Endodermal cell (in vitro differentiated cells): ENCODE data around the gene NMRK1. TPM values are rescaled to one million over a fixed set of nuclear protein-coding genes. Genes with fewer than 3 reads are reported as not detected.

Source experiments
- DNase-seq: peaks from one replicate; pipeline ENCODE4 v3.0.0-alpha.2; 2017
- H3K27ac ChIP-seq: 2 replicates; pipeline ENCODE4 v1.5.1; 2013; ENCODE audit warnings: mild to moderate bottlenecking, low read depth, low read length, moderate library complexity
- H3K27me3 ChIP-seq: 2 replicates; pipeline ENCODE4 v1.6.1; 2013; ENCODE audit warnings: mild to moderate bottlenecking, low read length, moderate library complexity; ENCODE audit not compliant: insufficient read depth, control insufficient read depth, poor library complexity, severe bottlenecking
- H3K36me3 ChIP-seq: 2 replicates; pipeline ENCODE4 v1.7.0; 2013; ENCODE audit warnings: mild to moderate bottlenecking, low read length, moderate library complexity; ENCODE audit not compliant: control insufficient read depth, insufficient read depth
- H3K4me1 ChIP-seq: one replicate; pipeline ENCODE4 v1.7.0; 2013; ENCODE audit warnings: low read length; ENCODE audit not compliant: control insufficient read depth, insufficient read depth
- H3K4me3 ChIP-seq: 2 replicates; pipeline ENCODE4 v1.5.1; 2013; ENCODE audit warnings: mild to moderate bottlenecking, low read length, moderate library complexity
- H3K9ac ChIP-seq: 2 replicates; pipeline ENCODE4 v1.6.1; 2013; ENCODE audit warnings: mild to moderate bottlenecking, low read length, moderate library complexity; ENCODE audit not compliant: poor library complexity, severe bottlenecking; ENCODE audit errors: extremely low read depth
- H3K9me3 ChIP-seq: 2 replicates; pipeline ENCODE4 v1.6.1; 2013; ENCODE audit warnings: mild to moderate bottlenecking, low read length, moderate library complexity; ENCODE audit not compliant: control insufficient read depth
- H3K27ac Mint-ChIP-seq: 2 replicates; pipeline ENCODE4 v1.8.0; 2020; ENCODE audit warnings: mixed read lengths
- H3K27me3 Mint-ChIP-seq: 2 replicates; pipeline ENCODE4 v1.8.0; 2021; ENCODE audit warnings: mild to moderate bottlenecking, mixed read lengths; ENCODE audit not compliant: insufficient read depth
- H3K36me3 Mint-ChIP-seq: 2 replicates; pipeline ENCODE4 v1.8.0; 2020; ENCODE audit warnings: low read depth, mixed read lengths
- H3K4me1 Mint-ChIP-seq: 2 replicates; pipeline ENCODE4 v1.8.0; 2020; ENCODE audit warnings: mixed read lengths
- H3K4me3 Mint-ChIP-seq: 2 replicates; pipeline ENCODE4 v1.8.0; 2020; ENCODE audit warnings: mild to moderate bottlenecking, moderate library complexity, mixed read lengths
- H3K9me3 Mint-ChIP-seq: 2 replicates; pipeline ENCODE4 v1.8.0; 2020; ENCODE audit warnings: mild to moderate bottlenecking, mixed read lengths
- CTCF ChIP-seq: fragments of 200-600 bp; sonication (generic); conservative IDR thresholded peaks from 2 replicates; pipeline ENCODE4 v1.5.0; 2021; ENCODE audit warnings: antibody characterized with exemption, mild to moderate bottlenecking
- WGBS, 2 experiments: methylation state at CpG; one replicate each; pipeline versions ENCODE4 v1.1.5 to v1.1.7; 2013; ENCODE audit warnings: missing lambda C conversion rate in 2 of 2, mixed read lengths in 1 of 2; ENCODE audit not compliant: insufficient coverage in 1 of 2, insufficient read length in 1 of 2; 5-methylcytosine and 5-hydroxymethylcytosine counted together
- total RNA-seq, 2 donors: library from RNA; stranded (reverse); fragmentation: NEBNext Ultra II Directional in 1 of 2; extraction: Animal tissue kit (Norgen Biotek cat#: 25700) in 1 of 2; gene quantifications; 2 replicates in 1 of 2; 3 replicates in 1 of 2; pipeline ENCODE4 v1.2.1, GENCODE V29; 2021

NMRK1 gene
- total RNA-seq, 2 donors from 2014 or later: 14.0 to 29.0 TPM

- peak; percentile 74 for DNase-seq
- Mint-ChIP-seq H3K36me3 (no peaks in the 10 kb centered on the region), H3K27me3 (no peaks in the 10 kb centered on the region), H3K4me3 (peak overlapping the region; percentile 94), H3K4me1 (peaks cover 42% of the 10 kb centered on the region), H3K9me3 (no peaks in the 10 kb centered on the region), H3K27ac (peak overlapping the region; percentile 93)
- Histone ChIP-seq H3K4me1 (peaks cover 26% of the 10 kb centered on the region), H3K9ac (peak overlapping the region; percentile 56), H3K27ac (no peak overlapping the region), H3K9me3 (no peaks in the 10 kb centered on the region), H3K4me3 (peak overlapping the region; percentile 87), H3K36me3 (no peaks in the 10 kb centered on the region), H3K27me3 (no peaks in the 10 kb centered on the region)
- 0% methylated on average over 11 to 38 of the region's 43 CpGs for WGBS, 2 experiments
- TF ChIP-seq CTCF: peak; percentile 66
These were observed 854 bp upstream of the NMRK1 start for GRCh38 chr9:75088646-75089372.

- WGBS, 2 experiments: 6 to 7% methylated on average over 16 to 20 of the region's 20 CpGs
- H3K4me3 Mint-ChIP-seq: peak overlapping the region; percentile 94
- Histone ChIP-seq H3K4me3 (peak overlapping the region; percentile 94), H3K9ac (peak overlapping the region; percentile 89), H3K9me3 (no peaks in the 10 kb centered on the region), H3K4me1 (peaks cover 33% of the 10 kb centered on the region), H3K27me3 (no peaks in the 10 kb centered on the region), H3K36me3 (peaks cover 4% of the 10 kb centered on the region), H3K27ac (peak overlapping the region; percentile 19)
- DNase-seq: peak; percentile 56
- TF ChIP-seq CTCF: no peak
- peaks cover 50% of the 10 kb centered on the region for H3K4me1 Mint-ChIP-seq
- H3K27ac Mint-ChIP-seq: peak overlapping the region; percentile 99
- H3K27me3 Mint-ChIP-seq: no peaks in the 10 kb centered on the region
- H3K36me3 Mint-ChIP-seq: peaks cover 4% of the 10 kb centered on the region
- H3K9me3 Mint-ChIP-seq: no peaks in the 10 kb centered on the region
These were observed 599 bp downstream of the NMRK1 start for GRCh38 chr9:75087289-75087823.

- no peak for DNase-seq
- WGBS, 2 experiments: 62 to 72% methylated on average over 10 to 16 of the region's 16 CpGs
- Histone ChIP-seq H3K27me3 (no peaks in the 10 kb centered on the region), H3K4me3 (peak overlapping the region; percentile 94), H3K4me1 (peaks cover 33% of the 10 kb centered on the region), H3K9ac (peak overlapping the region; percentile 89), H3K36me3 (peaks cover 4% of the 10 kb centered on the region), H3K27ac (no peak overlapping the region), H3K9me3 (no peaks in the 10 kb centered on the region)
- Mint-ChIP-seq H3K9me3 (no peaks in the 10 kb centered on the region), H3K4me3 (peak overlapping the region; percentile 94), H3K4me1 (peaks cover 50% of the 10 kb centered on the region), H3K36me3 (peaks cover 8% of the 10 kb centered on the region), H3K27me3 (no peaks in the 10 kb centered on the region), H3K27ac (peak overlapping the region; percentile 99)
- no peak for TF ChIP-seq CTCF
These were observed 1.2 kb downstream of the NMRK1 start for GRCh38 chr9:75086541-75087288.
